H9 (cell line): ENCODE data around the gene CCDC51. TPM values are rescaled to one million over a fixed set of nuclear protein-coding genes. Genes with fewer than 3 reads are reported as not detected.

Source experiments
- DNase-seq: peaks from one replicate; pipeline ENCODE4 v3.0.0-alpha.2; 2017
- H2AFZ ChIP-seq: one replicate; pipeline ENCODE4 v1.6.1; 2013; ENCODE audit warnings: mild to moderate bottlenecking, low read length, control low read depth, moderate library complexity
- H2AK5ac ChIP-seq: 2 replicates; pipeline ENCODE4 v1.6.1; 2013; ENCODE audit warnings: low read length, control low read depth, mixed read lengths; ENCODE audit not compliant: insufficient read length
- H2BK120ac ChIP-seq: one replicate; pipeline ENCODE4 v1.6.1; 2013; ENCODE audit warnings: low read depth, mild to moderate bottlenecking, low read length, control low read depth, inconsistent platforms; ENCODE audit not compliant: poor library complexity, severe bottlenecking
- H2BK12ac ChIP-seq: 2 replicates; pipeline ENCODE4 v1.6.1; 2013; ENCODE audit warnings: low read length, control low read depth, mixed read lengths, low read depth; ENCODE audit not compliant: insufficient read length
- H2BK15ac ChIP-seq: 2 replicates; pipeline ENCODE4 v1.6.1; 2013; ENCODE audit warnings: low read depth, low read length, control low read depth
- H2BK20ac ChIP-seq: one replicate; pipeline ENCODE4 v1.6.1; 2013; ENCODE audit warnings: low read depth, mild to moderate bottlenecking, low read length, control low read depth, inconsistent platforms; ENCODE audit not compliant: poor library complexity, severe bottlenecking
- H2BK5ac ChIP-seq: 2 replicates; pipeline ENCODE4 v1.6.1; 2013; ENCODE audit warnings: low read length, control low read depth, mixed read lengths; ENCODE audit not compliant: insufficient read length
- H3K14ac ChIP-seq: 2 replicates; pipeline ENCODE4 v1.6.1; 2013; ENCODE audit warnings: low read length, control low read depth; ENCODE audit not compliant: insufficient read depth
- H3K18ac ChIP-seq: 2 replicates; pipeline ENCODE4 v1.6.1; 2013; ENCODE audit warnings: low read depth, mild to moderate bottlenecking, mixed read lengths, low read length, control low read depth; ENCODE audit not compliant: insufficient read length
- H3K23ac ChIP-seq: 2 replicates; pipeline ENCODE4 v1.6.1; 2013; ENCODE audit warnings: low read length, control low read depth, mixed read lengths, low read depth; ENCODE audit not compliant: insufficient read length
- H3K23me2 ChIP-seq: 2 replicates; pipeline ENCODE4 v1.6.1; 2013; ENCODE audit warnings: low read depth, mild to moderate bottlenecking, mixed read lengths, low read length, control low read depth; ENCODE audit not compliant: insufficient read length, poor library complexity, severe bottlenecking
- H3K27ac ChIP-seq: 2 replicates; pipeline ENCODE4 v1.5.1; 2013; ENCODE audit warnings: low read length, control low read depth, mixed read lengths, low read depth; ENCODE audit not compliant: insufficient read length
- H3K27me3 ChIP-seq: 2 replicates; pipeline ENCODE4 v1.6.1; 2013; ENCODE audit warnings: low read length, control low read depth, inconsistent platforms; ENCODE audit not compliant: insufficient read depth
- H3K4ac ChIP-seq: 2 replicates; pipeline ENCODE4 v1.6.1; 2013; ENCODE audit warnings: low read depth, mild to moderate bottlenecking, control low read depth, inconsistent platforms, low read length, moderate library complexity
- H3K4me1 ChIP-seq: 2 replicates; pipeline ENCODE4 v1.6.1; 2013; ENCODE audit warnings: low read length, control low read depth, inconsistent platforms; ENCODE audit not compliant: insufficient read depth
- H3K4me2 ChIP-seq: 2 replicates; pipeline ENCODE4 v1.6.1; 2013; ENCODE audit warnings: low read length, control low read depth, mixed read lengths; ENCODE audit not compliant: insufficient read length, insufficient read depth
- H3K56ac ChIP-seq: 2 replicates; pipeline ENCODE4 v1.6.1; 2013; ENCODE audit warnings: low read depth, mild to moderate bottlenecking, mixed read lengths, low read length, control low read depth; ENCODE audit not compliant: insufficient read length
- H3K79me1 ChIP-seq: 2 replicates; pipeline ENCODE4 v1.6.1; 2013; ENCODE audit warnings: low read depth, mild to moderate bottlenecking, moderate library complexity, low read length, control low read depth, inconsistent platforms; ENCODE audit not compliant: insufficient read depth, poor library complexity, severe bottlenecking
- H3K79me2 ChIP-seq: 2 replicates; pipeline ENCODE4 v1.6.1; 2013; ENCODE audit warnings: low read length, control low read depth, inconsistent platforms; ENCODE audit not compliant: insufficient read depth
- H3K9ac ChIP-seq: 2 replicates; pipeline ENCODE4 v1.6.1; 2013; ENCODE audit warnings: low read length, control low read depth, mixed read lengths; ENCODE audit not compliant: insufficient read length; ENCODE audit errors: extremely low read depth
- H3K9me3 ChIP-seq: one replicate; pipeline ENCODE4 v1.6.1; 2013; ENCODE audit warnings: low read depth, low read length, inconsistent platforms; ENCODE audit not compliant: control insufficient read depth
- H3T11ph ChIP-seq: one replicate; pipeline ENCODE4 v1.6.1; 2013; ENCODE audit warnings: mild to moderate bottlenecking, low read length, control low read depth, inconsistent platforms
- H4K20me1 ChIP-seq: one replicate; pipeline ENCODE4 v1.6.1; 2013; ENCODE audit not compliant: control insufficient read depth, insufficient read length, insufficient read depth
- H4K5ac ChIP-seq: 2 replicates; pipeline ENCODE4 v1.6.1; 2013; ENCODE audit warnings: low read depth, mild to moderate bottlenecking, mixed read lengths, low read length, control low read depth; ENCODE audit not compliant: insufficient read length
- H4K8ac ChIP-seq: replicated peaks from 2 replicates; pipeline ENCODE4 v1.6.1; 2013; ENCODE audit warnings: low read length, control low read depth, mixed read lengths, low read depth; ENCODE audit not compliant: insufficient read length
- H4K91ac ChIP-seq: 2 replicates; pipeline ENCODE4 v1.6.1; 2013; ENCODE audit warnings: low read depth, mild to moderate bottlenecking, moderate library complexity, mixed read lengths, low read length, control low read depth; ENCODE audit not compliant: insufficient read length
- H3K27ac Mint-ChIP-seq, 3 experiments: 2 replicates in 2 of 3; 3 replicates in 1 of 3; pipeline ENCODE4 v1.8.0; 2020 to 2021; ENCODE audit warnings: mixed read lengths in 3 of 3, mild to moderate bottlenecking in 1 of 3, moderate library complexity in 1 of 3
- H3K27me3 Mint-ChIP-seq: 2 replicates; pipeline ENCODE4 v1.8.0; 2021; ENCODE audit warnings: low read depth, mild to moderate bottlenecking, moderate library complexity, mixed read lengths
- H3K36me3 Mint-ChIP-seq, 3 experiments: 2 replicates in 2 of 3; 3 replicates in 1 of 3; pipeline ENCODE4 v1.8.0; 2020 to 2021; ENCODE audit warnings: low read depth in 3 of 3, mixed read lengths in 3 of 3; ENCODE audit not compliant: insufficient read depth in 1 of 3
- H3K4me1 Mint-ChIP-seq, 2 experiments: 2 replicates each; pipeline ENCODE4 v1.8.0; 2020; ENCODE audit warnings: mixed read lengths in 2 of 2
- H3K4me3 Mint-ChIP-seq, 2 experiments: 2 replicates in 1 of 2; 3 replicates in 1 of 2; pipeline ENCODE4 v1.8.0; 2020 to 2021; ENCODE audit warnings: mild to moderate bottlenecking in 2 of 2, mixed read lengths in 2 of 2, moderate library complexity in 1 of 2
- H3K9me3 Mint-ChIP-seq, 2 experiments: 2 replicates in 1 of 2; 3 replicates in 1 of 2; pipeline ENCODE4 v1.8.0; 2020; ENCODE audit warnings: mild to moderate bottlenecking in 2 of 2, mixed read lengths in 2 of 2, moderate library complexity in 1 of 2
- CTCF ChIP-seq: fragments of 200-600 bp; sonication (generic); conservative IDR thresholded peaks from 3 replicates; pipeline ENCODE4 v1.8.0; 2021; ENCODE audit warnings: antibody characterized with exemption, mild to moderate bottlenecking
- WGBS: extraction: QIAGEN DNeasy Blood & Tissue Kit; methylation state at CpG from one replicate; pipeline ENCODE4 v1.1.7; 2013; ENCODE audit warnings: missing lambda C conversion rate, low lambda C conversion rate, mixed read lengths; ENCODE audit not compliant: insufficient read length; ENCODE audit errors: extremely low coverage; 5-methylcytosine and 5-hydroxymethylcytosine counted together
- total RNA-seq: library from RNA; stranded (reverse); gene quantifications from 2 replicates; pipeline ENCODE4 v1.2.1, GENCODE V29; 2021

CCDC51 gene
- total RNA-seq, 1 experiment from 2014 or later, result 20.0 TPM

GRCh38 chr3:48406443-48407431 lies 33.2 kb downstream of the CCDC51 start:
- TF ChIP-seq CTCF, result no peak
- Histone ChIP-seq H3K23ac (no peak overlapping the region), H3K56ac (no peak overlapping the region), H3K27ac (no peak overlapping the region), H3K4ac (no peak overlapping the region), H3K79me2 (no peaks in the 10 kb centered on the region), H2BK20ac (no peak overlapping the region), H3K4me1 (no peaks in the 10 kb centered on the region), H3K4me2 (no peak overlapping the region), H4K20me1 (no peaks in the 10 kb centered on the region), H3K79me1 (no peaks in the 10 kb centered on the region), H2BK15ac (no peak overlapping the region), H3K18ac (no peak overlapping the region), H4K8ac (no peak overlapping the region), H3T11ph (no peak overlapping the region), H3K23me2 (no peaks in the 10 kb centered on the region), H2AFZ (no peak overlapping the region), H3K27me3 (no peaks in the 10 kb centered on the region), H3K14ac (no peak overlapping the region), H4K91ac (no peak overlapping the region), H3K9me3 (no peaks in the 10 kb centered on the region), H2BK120ac (no peak overlapping the region), H2BK12ac (no peak overlapping the region), H4K5ac (no peak overlapping the region), H2AK5ac (no peak overlapping the region), H3K9ac (no peak overlapping the region), H2BK5ac (no peak overlapping the region)
- no peaks in the 10 kb centered on the region for H3K4me1 Mint-ChIP-seq
- H3K27ac Mint-ChIP-seq, result peak overlapping the region in 2 of 3 experiments; percentile 49 to 52; a peak in 3 of 7 replicates
- no peaks in the 10 kb centered on the region; the same call in 1 of the 2 replicates for H3K27me3 Mint-ChIP-seq
- no peak overlapping the region for H3K4me3 Mint-ChIP-seq
- H3K36me3 Mint-ChIP-seq, result peaks cover 55 to 93% (median 81%) of the 10 kb centered on the region in 3 experiments
- WGBS, result no CpG with 5 or more reads among the region's 18 CpGs
- DNase-seq, result no peak
- no peaks in the 10 kb centered on the region for H3K9me3 Mint-ChIP-seq
